GM21526 (cell line): Measurements from ENCODE around the gene ELOVL5.
"Not testable (repeated sequence)": the region's sequence is repeated elsewhere in the genome, so short reads cannot be mapped to it uniquely, and the experiment has no call there.

ENCODE experiments used
- ATAC-seq: cut with Tn5 transposase; IDR thresholded peaks from one replicate; pipeline ENCODE4 v1.9.1; 2021; ENCODE audit warnings: moderate library complexity; ENCODE audit not compliant: unreplicated experiment, low FRiP score

The ELOVL5 gene

GRCh38 chr6:53360093-53360912 is 11.6 kb upstream of the ELOVL5 start:
- ATAC-seq: no peak

- ATAC-seq: no peak
Observed at GRCh38 chr6:53359843-53360092, 11.0 kb upstream of the ELOVL5 start.

GRCh38 chr6:53359095-53359842 is 10.5 kb upstream of the ELOVL5 start:
- ATAC-seq: peak; percentile 94

GRCh38 chr6:53358440-53359094 is 9.8 kb upstream of the ELOVL5 start:
- peak; percentile 1 for ATAC-seq

- ATAC-seq: no peak
Observed at GRCh38 chr6:53357576-53358360, 9.0 kb upstream of the ELOVL5 start.

GRCh38 chr6:53353624-53354023 is 4.9 kb upstream of the ELOVL5 start:
- no peak for ATAC-seq

GRCh38 chr6:53352360-53352759 is 3.6 kb upstream of the ELOVL5 start:
- no peak for ATAC-seq

GRCh38 chr6:53349209-53349693 is 501 bp upstream of the ELOVL5 start:
- ATAC-seq: no peak

GRCh38 chr6:53347921-53348370 is 804 bp downstream of the ELOVL5 start:
- ATAC-seq: peak; percentile 31

GRCh38 chr6:53347250-53347920 is 1.4 kb downstream of the ELOVL5 start:
- no peak for ATAC-seq

- not testable (repeated sequence) for ATAC-seq
Observed at GRCh38 chr6:53346049-53346448, 2.7 kb downstream of the ELOVL5 start.

GRCh38 chr6:53344969-53345368 is 3.8 kb downstream of the ELOVL5 start:
- no peak for ATAC-seq

- ATAC-seq: no peak
Observed at GRCh38 chr6:53343092-53343491, 5.7 kb downstream of the ELOVL5 start.

GRCh38 chr6:53342217-53342616 is 6.5 kb downstream of the ELOVL5 start:
- ATAC-seq: no peak

GRCh38 chr6:53340536-53340935 is 8.2 kb downstream of the ELOVL5 start:
- no peak for ATAC-seq

GRCh38 chr6:53339424-53339823 is 9.3 kb downstream of the ELOVL5 start:
- ATAC-seq: no peak

- no peak for ATAC-seq
Observed at GRCh38 chr6:53338304-53338703, 10.4 kb downstream of the ELOVL5 start.

- ATAC-seq: no peak
Observed at GRCh38 chr6:53336070-53336469, 12.7 kb downstream of the ELOVL5 start.

- peak; percentile 82 for ATAC-seq
Observed at GRCh38 chr6:53335224-53335994, 13.3 kb downstream of the ELOVL5 start.
